Endodermal cell (in vitro differentiated cells): ENCODE data around the gene CLEC18A. TPM values are rescaled to one million over a fixed set of nuclear protein-coding genes. Genes with fewer than 3 reads are reported as not detected.
A peak's percentile ranks its signal among the peaks of the same experiment; 100 is the strongest.
"Not testable (repeated sequence)": the region's sequence is repeated elsewhere in the genome, so short reads cannot be mapped to it uniquely, and the experiment has no call there.

Experiments used
- DNase-seq: peaks from one replicate; pipeline ENCODE4 v3.0.0-alpha.2; 2017
- H3K27ac ChIP-seq: 2 replicates; pipeline ENCODE4 v1.5.1; 2013; ENCODE audit warnings: mild to moderate bottlenecking, low read depth, low read length, moderate library complexity
- H3K27me3 ChIP-seq: 2 replicates; pipeline ENCODE4 v1.6.1; 2013; ENCODE audit warnings: mild to moderate bottlenecking, low read length, moderate library complexity; ENCODE audit not compliant: insufficient read depth, control insufficient read depth, poor library complexity, severe bottlenecking
- H3K36me3 ChIP-seq: 2 replicates; pipeline ENCODE4 v1.7.0; 2013; ENCODE audit warnings: mild to moderate bottlenecking, low read length, moderate library complexity; ENCODE audit not compliant: control insufficient read depth, insufficient read depth
- H3K4me1 ChIP-seq: one replicate; pipeline ENCODE4 v1.7.0; 2013; ENCODE audit warnings: low read length; ENCODE audit not compliant: control insufficient read depth, insufficient read depth
- H3K4me3 ChIP-seq: 2 replicates; pipeline ENCODE4 v1.5.1; 2013; ENCODE audit warnings: mild to moderate bottlenecking, low read length, moderate library complexity
- H3K9ac ChIP-seq: 2 replicates; pipeline ENCODE4 v1.6.1; 2013; ENCODE audit warnings: mild to moderate bottlenecking, low read length, moderate library complexity; ENCODE audit not compliant: poor library complexity, severe bottlenecking; ENCODE audit errors: extremely low read depth
- H3K9me3 ChIP-seq: 2 replicates; pipeline ENCODE4 v1.6.1; 2013; ENCODE audit warnings: mild to moderate bottlenecking, low read length, moderate library complexity; ENCODE audit not compliant: control insufficient read depth
- H3K27ac Mint-ChIP-seq: 2 replicates; pipeline ENCODE4 v1.8.0; 2020; ENCODE audit warnings: mixed read lengths
- H3K27me3 Mint-ChIP-seq: 2 replicates; pipeline ENCODE4 v1.8.0; 2021; ENCODE audit warnings: mild to moderate bottlenecking, mixed read lengths; ENCODE audit not compliant: insufficient read depth
- H3K36me3 Mint-ChIP-seq: 2 replicates; pipeline ENCODE4 v1.8.0; 2020; ENCODE audit warnings: low read depth, mixed read lengths
- H3K4me1 Mint-ChIP-seq: 2 replicates; pipeline ENCODE4 v1.8.0; 2020; ENCODE audit warnings: mixed read lengths
- H3K4me3 Mint-ChIP-seq: 2 replicates; pipeline ENCODE4 v1.8.0; 2020; ENCODE audit warnings: mild to moderate bottlenecking, moderate library complexity, mixed read lengths
- H3K9me3 Mint-ChIP-seq: 2 replicates; pipeline ENCODE4 v1.8.0; 2020; ENCODE audit warnings: mild to moderate bottlenecking, mixed read lengths
- WGBS, 2 experiments: methylation state at CpG; one replicate each; pipeline versions ENCODE4 v1.1.5 to v1.1.7; 2013; ENCODE audit warnings: missing lambda C conversion rate in 2 of 2, mixed read lengths in 1 of 2; ENCODE audit not compliant: insufficient coverage in 1 of 2, insufficient read length in 1 of 2; 5-methylcytosine and 5-hydroxymethylcytosine counted together
- total RNA-seq, 2 donors: library from RNA; stranded (reverse); fragmentation: NEBNext Ultra II Directional in 1 of 2; extraction: Animal tissue kit (Norgen Biotek cat#: 25700) in 1 of 2; gene quantifications; 2 replicates in 1 of 2; 3 replicates in 1 of 2; pipeline ENCODE4 v1.2.1, GENCODE V29; 2021

The CLEC18A gene
- total RNA-seq, 2 donors from 2014 or later, result 2.0 to 2.2 TPM

GRCh38 chr16:69965661-69966054 is 14.5 kb downstream of the CLEC18A start:
- not testable (repeated sequence) for H3K27me3 ChIP-seq, H3K9me3 Mint-ChIP-seq, H3K27ac ChIP-seq, H3K9me3 ChIP-seq, H3K4me3 ChIP-seq, H3K27ac Mint-ChIP-seq, H3K4me1 Mint-ChIP-seq, H3K36me3 ChIP-seq, H3K9ac ChIP-seq, H3K4me1 ChIP-seq, H3K27me3 Mint-ChIP-seq, H3K36me3 Mint-ChIP-seq
- H3K4me3 Mint-ChIP-seq, result peak overlapping the region; percentile 44
- DNase-seq, result peak; percentile 48
- WGBS, 2 experiments, result no CpG with 5 or more reads among the region's 24 CpGs

DNA sequence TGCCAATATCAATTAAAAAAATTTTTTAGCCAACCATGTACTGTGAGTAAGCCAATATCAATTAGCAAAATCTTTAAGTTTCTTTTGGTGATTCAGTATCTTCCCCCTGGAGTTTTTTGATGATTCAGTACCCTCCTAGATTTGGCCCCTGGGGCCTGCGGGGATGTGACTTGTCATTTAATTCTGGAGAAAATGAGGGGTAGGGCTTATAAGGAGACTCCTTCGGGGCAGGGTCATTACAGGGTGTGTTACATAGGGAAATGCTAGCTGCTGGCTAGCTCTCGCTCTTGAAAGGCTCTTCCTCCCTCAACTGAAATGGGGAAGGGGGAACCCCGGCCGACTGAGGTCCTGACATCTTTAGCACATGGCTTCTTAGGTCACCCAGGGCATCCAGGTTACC is 16.6 kb downstream of the CLEC18A start:
- H3K9me3 Mint-ChIP-seq, DNase-seq, H3K4me3 Mint-ChIP-seq, H3K27ac ChIP-seq, H3K27me3 ChIP-seq, H3K4me1 Mint-ChIP-seq, H3K36me3 ChIP-seq, H3K36me3 Mint-ChIP-seq, H3K4me3 ChIP-seq, H3K27me3 Mint-ChIP-seq, H3K27ac Mint-ChIP-seq, H3K9ac ChIP-seq, H3K9me3 ChIP-seq, H3K4me1 ChIP-seq: not testable (repeated sequence)
- WGBS, 2 experiments, result no CpG with 5 or more reads among the region's 5 CpGs

DNA sequence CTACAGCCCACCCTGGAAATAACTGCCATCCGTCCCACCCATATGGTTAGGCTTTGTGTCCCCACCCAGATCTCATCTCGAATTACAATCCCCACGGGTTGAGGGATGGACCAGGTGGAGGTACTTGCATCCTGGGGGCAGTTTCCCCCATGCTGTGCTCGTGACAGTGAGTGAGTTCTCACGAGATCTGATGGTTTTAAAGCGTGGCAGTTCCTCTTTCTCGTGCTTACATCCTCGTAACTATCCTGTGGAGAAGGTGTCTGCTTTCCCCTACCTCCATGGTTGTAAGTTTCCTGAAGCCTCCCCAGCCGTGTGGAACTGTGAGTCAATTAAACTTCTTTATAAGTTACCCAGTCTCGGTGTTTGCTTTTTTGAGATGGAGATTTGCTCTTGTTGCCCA is 17.0 kb downstream of the CLEC18A start:
- not testable (repeated sequence) for H3K36me3 ChIP-seq, H3K27me3 Mint-ChIP-seq, H3K9me3 Mint-ChIP-seq, H3K4me3 ChIP-seq, H3K4me1 Mint-ChIP-seq, H3K27me3 ChIP-seq, H3K4me1 ChIP-seq, H3K36me3 Mint-ChIP-seq, DNase-seq, H3K27ac Mint-ChIP-seq, H3K27ac ChIP-seq, H3K4me3 Mint-ChIP-seq, H3K9ac ChIP-seq, H3K9me3 ChIP-seq
- WGBS, 2 experiments, result no CpG with 5 or more reads among the region's 10 CpGs

- not testable (repeated sequence) for H3K27ac Mint-ChIP-seq, H3K9ac ChIP-seq, H3K4me3 Mint-ChIP-seq, H3K27ac ChIP-seq, H3K36me3 Mint-ChIP-seq, DNase-seq, H3K27me3 Mint-ChIP-seq, H3K36me3 ChIP-seq, H3K4me1 ChIP-seq, H3K9me3 Mint-ChIP-seq, H3K4me3 ChIP-seq, H3K4me1 Mint-ChIP-seq, H3K27me3 ChIP-seq, H3K9me3 ChIP-seq
- no CpG with 5 or more reads among the region's 4 CpGs for WGBS, 2 experiments
These were observed 18.5 kb downstream of the CLEC18A start for GRCh38 chr16:69969657-69970056.

DNA sequence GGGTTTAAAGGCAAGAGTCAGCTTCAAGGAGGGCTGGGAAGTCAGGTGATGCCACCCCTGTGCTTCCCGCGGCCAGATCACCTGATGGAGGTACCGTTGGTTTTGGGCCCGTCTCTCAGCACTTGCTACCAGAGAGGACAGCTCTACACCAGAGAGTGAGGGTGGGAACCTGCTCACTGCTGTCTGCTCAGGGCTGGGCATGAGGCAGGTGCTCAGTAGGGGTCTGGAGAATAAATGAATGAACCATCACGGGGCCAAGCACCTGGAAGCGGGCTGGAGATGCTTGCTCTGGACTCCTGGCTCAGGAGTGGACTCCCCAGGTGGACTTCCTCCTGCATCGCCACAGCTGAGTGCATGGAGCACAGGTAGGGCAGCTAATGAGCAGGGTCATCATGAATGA is 21.0 kb downstream of the CLEC18A start:
- not testable (repeated sequence) for H3K4me3 ChIP-seq, H3K4me3 Mint-ChIP-seq, H3K36me3 ChIP-seq, H3K4me1 Mint-ChIP-seq, H3K27me3 Mint-ChIP-seq, H3K9me3 Mint-ChIP-seq, H3K27ac ChIP-seq, H3K9ac ChIP-seq, H3K4me1 ChIP-seq, H3K9me3 ChIP-seq, H3K27me3 ChIP-seq, H3K36me3 Mint-ChIP-seq, H3K27ac Mint-ChIP-seq, DNase-seq
- WGBS, 2 experiments, result no CpG with 5 or more reads among the region's 7 CpGs
